Measurements from ENCODE around the gene ORC4. TPM values are rescaled to one million over a fixed set of nuclear protein-coding genes. Genes with fewer than 3 reads are reported as not detected.

The ORC4 gene
- total RNA-seq, 1 donor: 71.4 TPM

DNA sequence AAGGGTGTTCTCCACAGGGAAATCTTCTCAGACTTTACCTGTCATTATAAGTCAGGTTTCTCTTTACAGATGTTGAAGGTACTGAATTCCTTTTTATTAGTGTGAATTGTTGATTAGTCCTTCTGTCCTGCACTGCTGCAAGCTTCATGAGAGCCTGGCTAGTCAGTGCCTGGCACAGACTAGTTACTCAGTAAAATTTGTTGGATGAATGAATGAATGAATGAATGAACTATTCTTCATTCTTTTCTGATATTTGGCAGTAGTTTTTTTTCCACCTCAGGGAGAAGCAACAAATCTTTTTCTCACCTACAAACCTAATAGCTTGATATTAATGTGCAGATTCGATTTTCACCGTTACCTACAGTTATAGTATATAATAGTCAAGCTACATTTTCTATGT, 111.4 kb downstream of the ORC4 start:
- DNase-seq (ENCODE audit: low read depth): no peak
- H3K4me3 ChIP-seq (ENCODE audit: low read depth, low read length): no peak overlapping the region
- TF ChIP-seq, protein P1, sequence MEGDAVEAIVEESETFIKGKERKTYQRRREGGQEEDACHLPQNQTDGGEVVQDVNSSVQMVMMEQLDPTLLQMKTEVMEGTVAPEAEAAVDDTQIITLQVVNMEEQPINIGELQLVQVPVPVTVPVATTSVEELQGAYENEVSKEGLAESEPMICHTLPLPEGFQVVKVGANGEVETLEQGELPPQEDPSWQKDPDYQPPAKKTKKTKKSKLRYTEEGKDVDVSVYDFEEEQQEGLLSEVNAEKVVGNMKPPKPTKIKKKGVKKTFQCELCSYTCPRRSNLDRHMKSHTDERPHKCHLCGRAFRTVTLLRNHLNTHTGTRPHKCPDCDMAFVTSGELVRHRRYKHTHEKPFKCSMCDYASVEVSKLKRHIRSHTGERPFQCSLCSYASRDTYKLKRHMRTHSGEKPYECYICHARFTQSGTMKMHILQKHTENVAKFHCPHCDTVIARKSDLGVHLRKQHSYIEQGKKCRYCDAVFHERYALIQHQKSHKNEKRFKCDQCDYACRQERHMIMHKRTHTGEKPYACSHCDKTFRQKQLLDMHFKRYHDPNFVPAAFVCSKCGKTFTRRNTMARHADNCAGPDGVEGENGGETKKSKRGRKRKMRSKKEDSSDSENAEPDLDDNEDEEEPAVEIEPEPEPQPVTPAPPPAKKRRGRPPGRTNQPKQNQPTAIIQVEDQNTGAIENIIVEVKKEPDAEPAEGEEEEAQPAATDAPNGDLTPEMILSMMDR (IDR thresholded peaks at IDR 0.05; ENCODE audit: insufficient read depth, low read length): no peak

DNA sequence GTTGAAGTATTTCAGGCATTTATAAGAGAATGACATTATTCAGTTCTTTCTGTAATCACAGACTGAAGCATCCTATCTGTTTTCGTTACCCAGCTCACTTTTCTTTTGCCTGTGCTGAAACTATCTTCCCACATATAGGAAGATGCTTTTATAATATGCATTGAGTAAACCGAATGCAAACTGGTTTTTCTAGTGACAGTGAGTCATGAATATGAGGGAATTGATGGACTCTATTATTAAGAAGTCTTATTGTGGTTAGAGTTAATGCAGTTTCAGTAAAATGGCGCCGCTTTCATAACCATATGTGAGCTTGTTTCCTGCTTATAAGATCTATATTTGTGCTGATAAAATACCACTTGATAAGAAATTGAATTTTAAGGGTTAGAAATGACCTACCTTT, 116.5 kb downstream of the ORC4 start:
- TF ChIP-seq, protein P1 (IDR thresholded peaks at IDR 0.05; ENCODE audit: insufficient read depth, low read length): no peak
- DNase-seq (ENCODE audit: low read depth): no peak
- no peak overlapping the region for H3K4me3 ChIP-seq (ENCODE audit: low read depth, low read length)

DNA sequence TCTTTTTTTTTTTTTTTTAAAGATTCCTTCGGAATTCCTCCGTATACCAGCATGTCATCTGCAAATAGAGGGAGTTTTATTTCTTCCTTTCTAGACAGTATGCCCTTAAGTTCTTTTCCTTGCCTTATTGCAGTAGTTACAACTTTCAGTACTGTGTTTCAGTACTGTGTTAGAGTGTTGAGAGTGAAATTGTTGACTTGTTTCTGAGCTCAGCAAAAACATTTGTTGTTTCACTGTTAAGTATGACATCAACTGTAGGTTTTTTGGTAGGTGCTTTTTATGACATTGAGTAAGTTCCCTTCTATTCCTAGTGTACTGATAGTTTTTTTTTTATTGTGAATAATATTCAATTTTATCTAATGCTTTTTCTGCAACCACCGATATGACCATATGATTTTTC, 131.9 kb downstream of the ORC4 start:
- TF ChIP-seq, protein P1 (IDR thresholded peaks at IDR 0.05; ENCODE audit: insufficient read depth, low read length): no peak
- no peak overlapping the region for H3K4me3 ChIP-seq (ENCODE audit: low read depth, low read length)
- peak; percentile 15 for DNase-seq (ENCODE audit: low read depth)

DNA sequence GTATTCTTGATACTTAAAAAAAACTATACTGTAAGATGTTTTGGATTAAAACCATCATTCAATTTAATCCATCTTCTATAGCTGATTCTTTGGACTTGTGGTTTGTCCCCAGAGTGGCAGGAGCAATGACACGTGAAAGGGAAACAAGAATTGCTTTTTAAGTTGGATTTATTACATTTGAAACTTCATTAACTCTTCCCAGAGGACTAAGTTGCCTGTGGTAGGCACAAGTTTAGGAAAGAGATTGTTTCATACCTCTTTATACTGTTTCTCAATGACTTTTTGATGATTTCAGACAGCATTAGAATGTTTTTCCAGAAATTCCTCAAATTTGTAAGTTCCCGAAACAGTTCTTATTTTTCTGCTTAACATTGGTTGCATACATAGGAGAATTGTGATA, 134.4 kb downstream of the ORC4 start:
- TF ChIP-seq, protein P1 (IDR thresholded peaks at IDR 0.05; ENCODE audit: insufficient read depth, low read length): no peak
- H3K4me3 ChIP-seq (ENCODE audit: low read depth, low read length): no peak overlapping the region
- no peak for DNase-seq (ENCODE audit: low read depth)

DNA sequence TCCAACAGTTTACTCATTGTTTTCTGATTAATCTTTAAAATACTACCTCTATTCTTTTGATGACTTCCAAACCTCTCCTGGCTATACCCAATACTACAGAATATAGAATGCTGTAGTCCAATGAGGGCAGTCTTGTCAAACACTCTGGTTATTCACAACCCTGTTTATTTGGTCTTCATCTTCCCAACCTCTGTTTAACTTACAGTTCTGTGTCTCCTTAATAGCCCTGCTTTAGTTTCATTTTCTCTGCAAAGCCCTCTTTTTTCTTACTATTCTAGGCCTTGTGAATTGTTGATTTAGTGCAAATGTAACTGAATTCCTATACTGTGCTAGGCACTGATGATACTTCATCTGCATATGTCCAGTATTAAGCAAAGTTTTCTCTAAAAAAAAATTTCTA, 135.7 kb downstream of the ORC4 start:
- DNase-seq (ENCODE audit: low read depth): no peak
- TF ChIP-seq, protein P1 (IDR thresholded peaks at IDR 0.05; ENCODE audit: insufficient read depth, low read length): no peak

DNA sequence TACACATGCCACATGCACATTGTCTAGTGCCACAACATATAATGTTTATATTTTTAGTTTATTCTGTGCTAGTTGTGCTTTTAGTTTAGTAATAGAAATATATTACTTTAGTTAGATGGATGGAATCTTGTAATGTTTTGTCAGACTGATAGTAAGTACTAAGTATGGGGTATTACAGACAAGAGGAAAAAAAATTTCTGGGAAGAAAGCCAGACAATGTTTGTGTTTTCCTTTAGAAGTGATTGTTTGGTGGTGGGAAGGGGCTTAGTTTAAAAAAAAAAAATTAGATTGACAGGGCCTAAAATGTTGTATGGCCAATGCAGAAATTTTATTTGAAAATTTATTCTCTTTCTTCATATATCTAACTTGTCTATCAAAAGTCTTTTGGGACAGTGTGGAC, 137.9 kb downstream of the ORC4 start:
- TF ChIP-seq, protein P1 (IDR thresholded peaks at IDR 0.05; ENCODE audit: insufficient read depth, low read length): no peak
- no peak overlapping the region for H3K4me3 ChIP-seq (ENCODE audit: low read depth, low read length)
- no peak for DNase-seq (ENCODE audit: low read depth)

More for the DNA sequence above, 135.7 kb downstream of the ORC4 start:
- no peak overlapping the region for H3K4me3 ChIP-seq (ENCODE audit: low read depth, low read length)

Other genes with a start within 250 kb of the ORC4 start
- 42.9 and 54.0 TPM in 2 replicates for gene ACVR2A, start 175.7 kb downstream of the ORC4 start, total RNA-seq (ENCODE audit: low replicate concordance)
- 41.4 and 47.0 TPM in 2 replicates for gene MBD5, start 354 bp upstream of the ORC4 start, total RNA-seq (ENCODE audit: low replicate concordance)

All from fibroblast of the aortic adventitia (primary cell).